Right lung (tissue), 5 donors: ENCODE results near the gene ARHGAP24. TPM values are rescaled to one million over a fixed set of nuclear protein-coding genes. Genes with fewer than 3 reads are reported as not detected.
"Not testable (repeated sequence)": the region's sequence is repeated elsewhere in the genome, so short reads cannot be mapped to it uniquely, and the experiment has no call there.

Source experiments
- DNase-seq, 2 donors: peaks; one replicate each; pipeline ENCODE4 v3.0.0-alpha.2; 2013
- polyA plus RNA-seq, 5 donors: library from polyadenylated mRNA; unstranded; fragments of 120-200 nt; gene quantifications; one replicate each; pipeline versions ENCODE4 v1.2.1 to v1.2.3, GENCODE V29; 2013; ENCODE audit warnings: inconsistent platforms in 1 of 5, low replicate concordance in 1 of 5; ENCODE audit not compliant: insufficient read length in 5 of 5, insufficient read depth in 1 of 5

The ARHGAP24 gene
- polyA plus RNA-seq, 5 donors, result 19.9 to 37.9 (median 26.8) TPM

- DNase-seq, result no peak
These were observed 167.6 kb downstream of the ARHGAP24 start for GRCh38 chr4:85642356-85643100.

DNA sequence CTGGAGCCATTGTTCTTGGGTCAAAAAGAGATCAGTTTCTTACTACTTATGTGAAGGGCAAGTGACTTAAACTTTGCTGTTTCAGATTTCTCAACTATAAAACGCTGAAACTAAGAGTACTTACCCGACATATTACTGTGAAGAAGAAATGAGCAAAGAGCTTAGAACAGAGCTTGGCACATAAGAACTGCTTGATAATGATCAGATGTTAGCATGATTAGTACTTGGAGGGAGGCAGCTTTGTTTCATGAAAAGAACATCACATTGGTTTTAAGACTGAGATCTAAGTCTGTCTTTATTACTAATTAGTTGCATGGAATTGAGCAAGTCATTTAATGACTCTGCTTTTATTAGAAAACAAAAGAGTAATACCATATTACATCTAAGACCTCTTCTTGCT, 169.1 kb downstream of the ARHGAP24 start:
- no peak for DNase-seq

DNA sequence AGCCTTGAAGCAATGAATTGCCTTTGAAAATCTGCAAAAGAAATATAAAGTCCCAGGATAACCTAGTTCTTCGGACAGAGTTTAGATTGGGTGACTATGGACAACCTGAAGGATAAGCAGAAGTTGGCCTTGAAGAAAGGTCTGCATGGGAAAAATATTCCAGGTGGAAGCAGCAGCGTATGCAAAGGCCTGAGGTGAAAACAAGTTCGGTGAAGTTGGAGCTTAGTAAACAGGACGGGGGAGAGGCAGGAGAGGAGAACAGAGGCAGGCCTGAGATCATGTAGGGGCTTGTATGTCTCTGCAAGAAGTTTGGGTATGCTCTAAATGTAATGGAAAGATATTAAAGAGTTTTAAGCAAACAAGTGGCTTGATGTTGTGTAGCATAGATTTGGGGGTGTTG, 176.0 kb downstream of the ARHGAP24 start:
- no peak for DNase-seq

DNA sequence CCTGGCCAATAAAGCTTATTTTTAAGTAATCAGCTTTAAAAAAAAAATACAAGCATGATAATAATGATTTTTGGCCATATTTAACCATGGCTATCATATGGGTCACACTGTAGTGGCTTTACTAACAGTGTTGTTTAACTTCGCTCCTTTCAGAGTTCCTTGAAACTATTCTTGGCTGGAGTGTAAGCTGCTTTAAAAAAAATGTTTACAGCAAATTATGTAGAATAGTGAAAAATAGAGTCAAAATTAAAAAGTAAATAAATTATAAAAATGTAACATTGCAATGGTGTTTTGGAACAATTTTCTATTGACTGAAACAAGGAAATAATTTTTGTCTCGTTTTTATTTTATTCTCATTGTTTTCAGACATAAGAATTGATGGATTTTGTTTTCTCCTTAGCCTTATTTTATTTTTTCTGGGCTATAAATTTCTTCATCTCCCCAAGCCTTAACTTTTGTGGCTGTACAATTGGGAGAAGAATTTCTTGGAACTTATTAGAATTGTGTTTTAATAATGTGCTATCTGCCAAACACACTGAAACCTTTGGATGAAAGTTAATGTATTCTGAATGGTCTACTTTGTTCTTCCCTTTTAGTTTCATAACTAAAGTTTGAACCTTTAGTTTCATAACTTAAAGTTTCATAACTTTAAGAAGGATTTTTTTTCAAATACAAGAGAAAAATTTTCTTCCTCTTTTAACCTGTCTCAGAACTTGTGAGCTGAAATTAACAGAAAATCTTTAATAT, 182.0 kb downstream of the ARHGAP24 start:
- DNase-seq, result no peak

DNA sequence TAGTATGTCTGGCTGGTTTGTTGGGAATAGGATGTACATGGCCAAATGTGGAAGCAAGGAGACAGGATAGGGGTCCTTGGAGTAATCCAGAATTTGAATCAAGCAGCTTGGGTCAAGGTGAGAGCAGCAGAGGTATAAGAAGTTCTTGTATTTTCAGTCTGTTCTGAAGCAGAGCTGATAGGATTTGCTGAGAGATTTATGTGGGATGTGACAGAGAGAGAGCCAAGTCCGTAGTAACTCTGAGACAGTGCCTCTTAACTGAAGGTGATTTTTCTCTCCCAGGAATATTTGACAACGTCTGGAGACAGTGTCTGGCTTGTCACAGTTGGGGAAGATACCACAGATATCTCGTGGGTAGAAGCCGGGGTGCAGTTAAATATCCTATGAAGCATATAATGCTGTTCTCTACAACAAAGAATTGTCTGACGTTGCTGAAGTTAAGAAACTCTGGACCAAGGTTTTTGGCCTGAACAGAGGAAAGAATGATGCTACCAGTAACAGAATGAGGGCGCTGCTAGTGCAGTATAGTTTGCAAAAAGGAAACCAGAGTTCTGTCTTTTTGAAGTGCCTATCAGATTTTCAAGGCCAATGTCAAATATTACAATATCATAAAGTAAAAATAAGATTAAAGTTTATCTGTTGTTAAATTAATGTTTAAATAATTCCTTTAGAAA, 184.0 kb downstream of the ARHGAP24 start:
- no peak for DNase-seq

- DNase-seq, result no peak
These were observed 184.8 kb downstream of the ARHGAP24 start for GRCh38 chr4:85659610-85660218.

DNA sequence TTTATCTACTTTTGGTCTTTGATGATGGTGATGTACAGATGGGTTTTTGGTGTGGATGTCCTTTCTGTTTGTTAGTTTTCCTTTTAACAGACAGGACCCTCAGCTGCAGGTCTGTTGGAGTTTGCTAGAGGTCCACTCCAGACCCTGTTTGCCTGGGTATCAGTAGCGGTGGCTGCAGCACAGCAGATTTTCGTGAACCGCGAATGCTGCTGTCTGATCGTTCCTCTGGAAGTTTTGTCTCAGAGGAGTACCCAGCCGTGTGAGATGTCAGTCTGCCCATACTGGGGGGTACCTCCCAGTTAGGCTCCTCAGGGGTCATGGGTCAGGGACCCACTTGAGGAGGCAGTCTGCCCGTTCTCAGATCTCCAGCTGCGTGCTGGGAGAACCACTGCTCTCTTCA, 191.7 kb downstream of the ARHGAP24 start:
- DNase-seq, result not testable (repeated sequence)

DNA sequence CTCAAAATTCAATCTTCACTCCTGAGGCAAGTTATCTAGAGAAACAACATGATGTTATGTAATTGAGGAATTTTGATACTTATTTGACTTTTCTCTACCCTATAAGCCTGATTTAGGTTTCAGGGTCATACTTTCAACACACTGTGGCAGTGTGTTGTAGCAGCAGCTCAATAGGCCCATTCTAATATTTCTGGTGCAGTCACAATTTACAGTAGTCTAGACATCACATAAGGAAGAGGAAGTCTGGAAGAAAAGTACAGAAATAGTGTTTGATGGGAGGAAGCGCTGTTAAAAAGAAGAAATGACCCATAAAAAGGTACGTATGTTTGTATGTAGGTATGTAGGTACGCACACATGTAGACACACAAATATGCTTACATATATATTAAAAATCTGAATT, 194.3 kb downstream of the ARHGAP24 start:
- DNase-seq, result no peak

DNA sequence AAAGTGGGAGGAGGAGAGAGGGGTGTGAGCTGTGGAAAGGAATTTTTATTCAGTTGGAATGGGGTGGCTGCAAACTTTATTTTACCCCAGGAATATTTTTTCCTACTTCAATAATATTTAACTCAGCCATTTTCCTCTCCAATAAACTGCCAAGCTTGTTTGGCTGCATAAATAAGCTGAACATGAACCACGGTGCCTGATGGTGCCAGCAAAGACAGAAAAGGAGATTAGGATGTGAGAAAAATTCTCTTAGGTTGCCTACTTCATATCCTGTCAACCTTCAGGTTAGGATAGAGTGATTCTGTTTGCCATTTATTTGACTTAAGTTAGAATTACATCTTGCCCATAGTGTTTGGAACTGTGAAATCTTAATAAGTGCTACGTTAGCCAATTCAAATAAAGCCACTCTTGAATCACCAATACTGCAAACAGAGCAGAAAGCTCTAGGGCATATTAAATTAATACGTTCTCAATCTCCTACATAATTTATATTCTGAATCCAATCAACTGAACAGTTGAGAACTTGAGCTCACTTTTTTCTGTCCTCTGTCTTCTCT, 195.1 kb downstream of the ARHGAP24 start:
- DNase-seq, result no peak

- DNase-seq, result no peak
These were observed 196.2 kb downstream of the ARHGAP24 start for GRCh38 chr4:85671120-85671519.

GRCh38 chr4:85672116-85672515, 197.2 kb downstream of the ARHGAP24 start:
- no peak for DNase-seq

DNA sequence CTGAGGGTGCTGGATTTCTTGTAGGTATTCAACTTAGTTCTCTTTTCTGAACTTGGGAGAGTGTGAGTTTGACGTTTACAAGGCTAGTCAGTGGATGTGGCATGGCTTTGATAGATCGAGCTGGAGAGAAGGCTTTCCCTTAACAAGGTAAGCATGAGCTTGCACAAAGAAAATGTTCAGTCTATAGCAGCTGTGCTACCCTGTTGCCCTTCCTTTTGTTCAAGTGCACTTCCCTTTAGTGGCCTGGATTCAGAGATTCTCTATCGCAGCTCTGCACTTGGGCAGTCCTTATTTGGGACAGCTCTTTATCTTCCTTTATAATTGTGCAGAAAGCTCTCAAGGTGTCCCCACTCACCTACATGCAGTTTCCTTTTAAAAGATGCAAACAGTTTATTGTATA, 198.0 kb downstream of the ARHGAP24 start:
- DNase-seq, result no peak

GRCh38 chr4:85673540-85673939, 198.6 kb downstream of the ARHGAP24 start:
- DNase-seq, result no peak

- no peak for DNase-seq
These were observed 200.4 kb downstream of the ARHGAP24 start for GRCh38 chr4:85675076-85676049.

GRCh38 chr4:85676050-85676425, 201.1 kb downstream of the ARHGAP24 start:
- no peak for DNase-seq

DNA sequence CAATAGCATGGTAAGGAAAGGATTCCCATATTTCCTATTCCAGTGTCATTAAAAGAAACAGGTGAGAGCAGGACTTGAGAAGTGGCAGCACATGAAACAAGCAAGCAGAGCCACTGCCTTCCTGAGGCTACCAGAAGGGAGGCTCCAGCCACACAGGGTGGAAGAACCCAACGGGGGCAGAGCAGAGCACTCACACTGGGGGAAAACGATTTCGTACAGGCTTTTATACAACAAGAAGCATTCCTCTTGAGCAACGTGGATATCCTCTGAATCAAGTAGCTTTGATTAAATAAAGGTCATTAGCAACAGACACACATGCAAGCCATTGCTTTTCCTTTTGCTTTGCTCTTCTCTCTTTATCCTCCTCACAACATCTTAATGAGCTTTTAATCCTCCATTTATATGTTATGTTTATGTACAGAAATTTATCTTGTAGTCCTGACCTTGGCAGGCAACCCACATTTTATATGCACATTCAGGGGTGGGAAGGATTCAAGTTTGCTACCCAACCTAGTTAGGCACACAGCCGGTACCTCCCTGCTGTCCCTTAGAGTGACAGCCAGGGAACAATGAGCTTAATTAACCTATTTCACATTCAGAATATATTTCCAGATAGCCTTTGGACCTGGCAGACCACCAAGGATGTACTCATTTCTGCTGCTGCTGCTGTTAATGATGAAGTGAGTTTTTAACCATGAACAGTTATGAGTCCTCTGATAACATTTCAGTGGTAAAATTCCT, 202.1 kb downstream of the ARHGAP24 start:
- DNase-seq, result no peak

- no peak for DNase-seq
These were observed 206.3 kb downstream of the ARHGAP24 start for GRCh38 chr4:85681221-85681657.

- no peak for DNase-seq
These were observed 207.0 kb downstream of the ARHGAP24 start for GRCh38 chr4:85681921-85682320.

- no peak for DNase-seq
These were observed 207.4 kb downstream of the ARHGAP24 start for GRCh38 chr4:85682391-85682790.

DNA sequence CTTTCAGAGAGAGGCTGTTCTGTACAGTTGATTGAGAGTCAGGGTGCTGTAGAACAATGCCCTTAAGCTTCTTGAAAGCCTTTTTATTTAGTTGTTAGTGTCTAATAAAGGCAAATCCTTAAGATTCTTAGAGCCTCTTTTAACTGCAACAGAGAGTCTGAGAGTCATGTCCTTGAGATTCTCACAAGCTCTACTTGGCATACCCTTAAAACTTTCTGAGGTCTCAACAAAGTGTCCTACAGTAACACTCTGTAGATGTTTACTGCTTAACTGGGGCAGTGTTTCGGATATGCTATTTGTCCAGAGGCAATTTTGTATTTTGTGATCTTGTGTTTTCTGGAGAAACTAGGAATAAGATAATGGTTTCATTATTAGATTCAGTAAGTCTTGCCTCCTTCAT, 209.7 kb downstream of the ARHGAP24 start:
- DNase-seq, result no peak
